MM.1S (cell line): ENCODE data around the gene EEF1AKMT1.

Source experiments
- DNase-seq: peaks from one replicate; pipeline ENCODE4 v3.0.0-alpha.2; 2015
- H2AFZ ChIP-seq: fragments of 300-600 bp; sonication (generic); 2 replicates; pipeline ENCODE4 v1.6.0; 2016; ENCODE audit warnings: antibody characterized with exemption, low read length
- H3F3A ChIP-seq: fragments of 300-600 bp; sonication (generic); 2 replicates; pipeline ENCODE4 v1.6.1; 2016; ENCODE audit warnings: mild to moderate bottlenecking, antibody characterized with exemption, low read length, moderate library complexity, mixed read lengths; ENCODE audit not compliant: insufficient read depth
- H3K27ac ChIP-seq: fragments of 300-600 bp; sonication (generic); 2 replicates; pipeline ENCODE4 v1.5.1; 2016; ENCODE audit warnings: mild to moderate bottlenecking, low read length
- H3K27me3 ChIP-seq: fragments of 300-600 bp; sonication (generic); replicated peaks from 2 replicates; pipeline ENCODE4 v1.6.0; 2016; ENCODE audit warnings: low read length; ENCODE audit not compliant: insufficient read depth
- H3K36me3 ChIP-seq: fragments of 300-600 bp; sonication (generic); replicated peaks from 2 replicates; pipeline ENCODE4 v1.6.1; 2016; ENCODE audit warnings: mild to moderate bottlenecking, low read length, mixed read lengths; ENCODE audit not compliant: insufficient read depth
- H3K4me1 ChIP-seq: fragments of 300-600 bp; sonication (generic); 2 replicates; pipeline ENCODE4 v1.6.1; 2016; ENCODE audit warnings: low read length, mixed read lengths
- H3K4me2 ChIP-seq: fragments of 300-600 bp; sonication (generic); 2 replicates; pipeline ENCODE4 v1.6.0; 2016; ENCODE audit warnings: low read depth, low read length
- H3K4me3 ChIP-seq: fragments of 300-600 bp; sonication (generic); 2 replicates; pipeline ENCODE4 v1.5.1; 2016; ENCODE audit warnings: low read length, mixed read lengths
- H3K79me2 ChIP-seq: fragments of 300-600 bp; sonication (generic); 2 replicates; pipeline ENCODE4 v1.6.1; 2016; ENCODE audit warnings: mixed run types, low read length, mixed read lengths
- H3K9ac ChIP-seq: fragments of 300-600 bp; sonication (generic); 2 replicates; pipeline ENCODE4 v1.6.1; 2016; ENCODE audit warnings: low read length, mixed read lengths
- H3K9me2 ChIP-seq: fragments of 300-600 bp; sonication (generic); replicated peaks from 2 replicates; pipeline ENCODE4 v1.6.1; 2016; ENCODE audit warnings: mild to moderate bottlenecking, low read length, mixed read lengths; ENCODE audit not compliant: insufficient read depth
- H3K9me3 ChIP-seq: fragments of 300-600 bp; sonication (generic); replicated peaks from 2 replicates; pipeline ENCODE4 v1.6.1; 2016; ENCODE audit warnings: mild to moderate bottlenecking, low read length, mixed read lengths; ENCODE audit not compliant: insufficient read depth
- H4K20me1 ChIP-seq: fragments of 300-600 bp; sonication (generic); 2 replicates; pipeline ENCODE4 v1.6.1; 2016; ENCODE audit warnings: mild to moderate bottlenecking, low read length, moderate library complexity, mixed read lengths; ENCODE audit not compliant: insufficient read depth
- EZH2 ChIP-seq: fragments of 300-600 bp; sonication (generic); optimal IDR thresholded peaks from 2 replicates; pipeline ENCODE3; 2017; ENCODE audit warnings: low read depth, mild to moderate bottlenecking, antibody characterized with exemption, low read length, mixed read lengths
- EZH2phosphoT487 ChIP-seq: fragments of 300-600 bp; sonication (generic); IDR thresholded peaks from 2 replicates; pipeline ENCODE4 v1.6.1; 2018; ENCODE audit warnings: antibody characterized with exemption, low read length
- TF ChIP-seq, protein P1 (sequence below): fragments of 300-600 bp; sonication (generic); IDR thresholded peaks from 2 replicates; pipeline ENCODE4 v1.5.1; 2016; ENCODE audit warnings: antibody characterized with exemption, low read length, mixed read lengths

EEF1AKMT1 gene

DNA sequence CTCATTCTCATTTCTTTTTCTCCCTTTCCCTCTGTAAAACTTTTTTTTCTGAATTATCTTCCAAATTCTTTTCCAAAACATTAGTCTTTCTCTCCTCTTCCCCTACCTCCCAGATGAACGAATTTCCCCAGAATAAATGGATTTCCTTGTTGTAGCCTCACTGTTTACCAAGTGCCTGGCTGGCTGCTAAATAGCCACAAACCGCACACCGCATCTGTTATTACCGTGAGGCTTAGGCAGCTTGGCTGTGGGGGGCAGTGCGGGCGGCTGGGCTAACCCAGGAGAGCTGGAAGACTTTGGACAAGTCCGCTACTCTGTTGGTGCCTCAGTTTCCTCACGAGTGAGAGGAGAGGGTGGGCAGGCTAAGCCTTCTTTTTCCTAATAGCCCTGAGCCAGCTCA is 59.6 kb downstream of the EEF1AKMT1 start:
- Histone ChIP-seq H3K9me2 (no peaks in the 10 kb centered on the region), H3K4me3 (no peak overlapping the region), H3K36me3 (no peaks in the 10 kb centered on the region), H3K27ac (no peak overlapping the region), H3K4me2 (no peak overlapping the region), H2AFZ (no peak overlapping the region), H3K9me3 (no peaks in the 10 kb centered on the region), H3K4me1 (no peaks in the 10 kb centered on the region), H3K79me2 (no peaks in the 10 kb centered on the region), H3K27me3 (no peaks in the 10 kb centered on the region), H4K20me1 (no peaks in the 10 kb centered on the region), H3K9ac (no peak overlapping the region), H3F3A (no peaks in the 10 kb centered on the region)
- DNase-seq: no peak
- TF ChIP-seq EZH2phosphoT487: no peak
- no peak for TF ChIP-seq EZH2
- TF ChIP-seq, protein P1, sequence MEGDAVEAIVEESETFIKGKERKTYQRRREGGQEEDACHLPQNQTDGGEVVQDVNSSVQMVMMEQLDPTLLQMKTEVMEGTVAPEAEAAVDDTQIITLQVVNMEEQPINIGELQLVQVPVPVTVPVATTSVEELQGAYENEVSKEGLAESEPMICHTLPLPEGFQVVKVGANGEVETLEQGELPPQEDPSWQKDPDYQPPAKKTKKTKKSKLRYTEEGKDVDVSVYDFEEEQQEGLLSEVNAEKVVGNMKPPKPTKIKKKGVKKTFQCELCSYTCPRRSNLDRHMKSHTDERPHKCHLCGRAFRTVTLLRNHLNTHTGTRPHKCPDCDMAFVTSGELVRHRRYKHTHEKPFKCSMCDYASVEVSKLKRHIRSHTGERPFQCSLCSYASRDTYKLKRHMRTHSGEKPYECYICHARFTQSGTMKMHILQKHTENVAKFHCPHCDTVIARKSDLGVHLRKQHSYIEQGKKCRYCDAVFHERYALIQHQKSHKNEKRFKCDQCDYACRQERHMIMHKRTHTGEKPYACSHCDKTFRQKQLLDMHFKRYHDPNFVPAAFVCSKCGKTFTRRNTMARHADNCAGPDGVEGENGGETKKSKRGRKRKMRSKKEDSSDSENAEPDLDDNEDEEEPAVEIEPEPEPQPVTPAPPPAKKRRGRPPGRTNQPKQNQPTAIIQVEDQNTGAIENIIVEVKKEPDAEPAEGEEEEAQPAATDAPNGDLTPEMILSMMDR: no peak

DNA sequence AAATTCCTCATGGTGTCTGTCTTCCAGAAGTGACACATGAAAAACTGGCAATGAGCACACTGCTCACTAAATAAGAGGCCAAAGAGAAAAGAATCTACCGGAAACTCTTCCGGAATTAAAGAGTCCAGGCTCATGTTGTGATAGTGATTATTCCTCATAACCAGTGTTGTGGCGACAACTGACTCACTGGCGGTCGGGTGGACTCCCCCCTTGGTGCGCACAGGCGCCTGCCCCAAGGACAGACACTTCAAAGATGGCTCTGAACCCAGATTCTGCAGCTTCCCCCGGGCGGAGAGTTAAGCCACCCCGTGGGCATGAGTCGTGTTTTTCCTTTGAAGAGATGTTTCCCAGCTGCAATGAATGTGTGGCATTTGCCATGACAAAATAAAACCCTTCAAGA is 60.0 kb downstream of the EEF1AKMT1 start:
- Histone ChIP-seq H3K9me2 (no peaks in the 10 kb centered on the region), H3K27me3 (no peaks in the 10 kb centered on the region), H3K36me3 (no peaks in the 10 kb centered on the region), H3K27ac (no peak overlapping the region), H3K9ac (no peak overlapping the region), H3K4me3 (no peak overlapping the region), H2AFZ (no peak overlapping the region), H3K9me3 (no peaks in the 10 kb centered on the region), H3K4me2 (no peak overlapping the region), H3K4me1 (no peaks in the 10 kb centered on the region), H3F3A (no peaks in the 10 kb centered on the region), H4K20me1 (no peaks in the 10 kb centered on the region), H3K79me2 (no peaks in the 10 kb centered on the region)
- no peak for TF ChIP-seq EZH2
- TF ChIP-seq EZH2phosphoT487: no peak
- TF ChIP-seq, protein P1: no peak
- no peak for DNase-seq

DNA sequence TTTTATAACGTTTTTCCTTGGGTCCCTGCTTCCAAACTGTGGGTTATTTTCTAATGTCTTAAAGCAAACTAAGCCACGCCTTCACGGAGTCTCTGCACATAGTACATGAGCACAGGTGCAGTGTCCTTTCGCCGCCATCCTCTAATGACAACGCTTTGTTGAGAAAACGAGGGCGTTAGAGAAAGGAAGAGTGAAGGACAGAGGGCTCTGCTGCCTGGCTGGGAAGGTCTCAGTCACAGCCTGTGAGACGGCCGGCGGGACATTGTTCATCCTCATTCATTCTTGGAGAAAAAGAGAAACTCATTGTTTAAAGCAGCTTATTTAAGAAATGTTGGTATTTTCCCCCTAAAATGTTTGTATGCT is 60.8 kb downstream of the EEF1AKMT1 start:
- H3K4me3 ChIP-seq: peak overlapping the region; percentile 43; the same call in 1 of the 2 replicates
- no peaks in the 10 kb centered on the region for H3K9me2 ChIP-seq
- no peaks in the 10 kb centered on the region for H3K27me3 ChIP-seq
- no peaks in the 10 kb centered on the region for H4K20me1 ChIP-seq
- no peaks in the 10 kb centered on the region for H3K4me1 ChIP-seq
- peak overlapping the region; percentile 54; the same call in 1 of the 2 replicates for H3K4me2 ChIP-seq
- H3K79me2 ChIP-seq: no peaks in the 10 kb centered on the region
- no peak for TF ChIP-seq EZH2
- TF ChIP-seq, protein P1: no peak
- TF ChIP-seq EZH2phosphoT487: no peak
- no peaks in the 10 kb centered on the region for H3F3A ChIP-seq
- no peaks in the 10 kb centered on the region for H3K9me3 ChIP-seq
- H3K27ac ChIP-seq: no peak overlapping the region
- DNase-seq: peak; percentile 36
- no peaks in the 10 kb centered on the region for H3K36me3 ChIP-seq
- no peak overlapping the region for H3K9ac ChIP-seq
- H2AFZ ChIP-seq: peak overlapping the region; percentile 63
